B cell (primary cell): Measurements from ENCODE around the gene ULK4. TPM values are rescaled to one million over a fixed set of nuclear protein-coding genes. Genes with fewer than 3 reads are reported as not detected.

Source experiments
- ATAC-seq: fragments of 200-7000 bp; cut with Tn5 transposase; one replicate; pipeline ENCODE4 v1.10.0; 2021; ENCODE audit warnings: low read depth, mild to moderate bottlenecking, moderate number of reproducible peaks, moderate library complexity
- CTCF ChIA-PET: fragments of 350-600 bp; sonication (Branson Sonifier 250); formaldehyde crosslinking; loops from one replicate; lab custom pipeline; 2021; ENCODE audit warnings: antibody characterized with exemption, inconsistent platforms; lab: Charles Lee
- POLR2A ChIA-PET: fragments of 350-600 bp; sonication (Branson Sonifier 250); formaldehyde crosslinking; loops from one replicate; lab custom pipeline; 2021; ENCODE audit warnings: antibody characterized with exemption; lab: Charles Lee
- DNase-seq: peaks from one replicate; pipeline ENCODE4 v3.0.0; 2013
- H2AFZ ChIP-seq: 2 replicates; pipeline ENCODE4 v1.6.1; 2012; ENCODE audit warnings: mild to moderate bottlenecking, low read depth, low read length; ENCODE audit not compliant: insufficient read depth, poor library complexity, severe bottlenecking
- H3K27ac ChIP-seq, 2 donors: 1 replicate in 1 of 2; 2 replicates in 1 of 2; pipeline ENCODE4 v1.5.1; 2012 to 2013; ENCODE audit warnings: low read length in 2 of 2, mild to moderate bottlenecking in 2 of 2, moderate library complexity in 1 of 2
- H3K27me3 ChIP-seq, 4 experiments: fragments of 200-600 bp in 1 of 4; sonication (generic) in 1 of 4; replicated peaks in 1 of 4; 1 replicate in 2 of 4; 2 replicates in 2 of 4; pipeline versions ENCODE4 v1.6.1 to v1.7.0; 2013 to 2016; ENCODE audit warnings: low read length in 3 of 4, mild to moderate bottlenecking in 2 of 4, mixed read lengths in 1 of 4, moderate library complexity in 1 of 4; ENCODE audit not compliant: insufficient read depth in 4 of 4, control insufficient read depth in 3 of 4; ENCODE audit errors: control extremely low read depth in 1 of 4
- H3K36me3 ChIP-seq, 2 experiments: replicated peaks in 1 of 2; 1 replicate in 1 of 2; 2 replicates in 1 of 2; pipeline versions ENCODE4 v1.6.1 to v1.7.1; 2013; ENCODE audit warnings: low read length in 1 of 2; ENCODE audit not compliant: insufficient read depth in 2 of 2, control insufficient read depth in 1 of 2; ENCODE audit errors: control extremely low read depth in 1 of 2, extremely low read depth in 1 of 2
- H3K4me1 ChIP-seq, 2 donors: fragments of 200-600 bp in 1 of 2; sonication (generic) in 1 of 2; 1 replicate in 1 of 2; 2 replicates in 1 of 2; pipeline versions ENCODE4 v1.5.1 to v1.6.1; 2013 to 2017; ENCODE audit warnings: low read length in 2 of 2; ENCODE audit not compliant: control insufficient read depth in 2 of 2, insufficient read depth in 2 of 2
- H3K4me2 ChIP-seq: replicated peaks from 2 replicates; pipeline ENCODE3; 2012; ENCODE audit warnings: mild to moderate bottlenecking, low read depth, low read length; ENCODE audit not compliant: poor library complexity, severe bottlenecking
- H3K4me3 ChIP-seq, 5 experiments: fragments of 200-600 bp in 1 of 5; sonication (generic) in 1 of 5; 1 replicate in 3 of 5; 2 replicates in 2 of 5; pipeline versions ENCODE4 v1.5.1 to v1.7.0; 2011 to 2016; ENCODE audit warnings: low read length in 4 of 5, mild to moderate bottlenecking in 4 of 5, low read depth in 2 of 5, control low read depth in 1 of 5, moderate library complexity in 1 of 5; ENCODE audit not compliant: insufficient read depth in 1 of 5; ENCODE audit errors: control extremely low read depth in 1 of 5, extremely low read depth in 1 of 5
- H3K79me2 ChIP-seq: fragments of 200-600 bp; sonication (generic); one replicate; pipeline ENCODE4 v1.6.0; 2016; ENCODE audit warnings: low read length; ENCODE audit not compliant: control insufficient read depth, insufficient read depth
- H3K9ac ChIP-seq: fragments of 200-600 bp; sonication (generic); 2 replicates; pipeline ENCODE4 v1.6.1; 2017; ENCODE audit warnings: mild to moderate bottlenecking, low read length, moderate library complexity
- H3K9me3 ChIP-seq, 3 donors: one replicate each; pipeline versions ENCODE4 v1.6.1 to v1.7.1; 2013; ENCODE audit warnings: low read length in 2 of 3; ENCODE audit not compliant: control insufficient read depth in 2 of 3, insufficient read depth in 1 of 3; ENCODE audit errors: control extremely low read depth in 1 of 3
- H4K20me1 ChIP-seq: 2 replicates; pipeline ENCODE4 v1.6.0; 2012; ENCODE audit warnings: mild to moderate bottlenecking, low read length; ENCODE audit not compliant: insufficient read depth, control insufficient read depth, poor library complexity, severe bottlenecking
- H3K27ac Mint-ChIP-seq: one replicate; pipeline ENCODE4 v1.8.0; 2021; ENCODE audit warnings: mixed read lengths
- H3K27me3 Mint-ChIP-seq: one replicate; pipeline ENCODE4 v1.8.0; 2021; ENCODE audit warnings: mixed read lengths
- H3K4me1 Mint-ChIP-seq: one replicate; pipeline ENCODE4 v1.8.0; 2021; ENCODE audit warnings: mixed read lengths
- H3K4me3 Mint-ChIP-seq: one replicate; pipeline ENCODE4 v1.8.0; 2021; ENCODE audit warnings: mixed read lengths
- H3K9me3 Mint-ChIP-seq: one replicate; pipeline ENCODE4 v1.8.0; 2022; ENCODE audit warnings: mixed read lengths; ENCODE audit not compliant: insufficient read depth
- CTCF ChIP-seq: fragments of 200-600 bp; IDR thresholded peaks from one replicate; pipeline ENCODE4 v1.8.0; 2022; ENCODE audit warnings: antibody characterized with exemption, mild to moderate bottlenecking
- EZH2 ChIP-seq: IDR thresholded peaks from 2 replicates; pipeline ENCODE4 v1.6.1; 2012; ENCODE audit warnings: borderline replicate concordance, low read depth, mild to moderate bottlenecking, moderate library complexity, low read length; ENCODE audit not compliant: insufficient read depth, poor library complexity, severe bottlenecking
- WGBS: methylation state at CpG from one replicate; pipeline ENCODE4 v1.1.5; 2013; ENCODE audit warnings: missing lambda C conversion rate; ENCODE audit not compliant: insufficient coverage; 5-methylcytosine and 5-hydroxymethylcytosine counted together
- intact Hi-C: fragments of 100-400 bp; cut with micrococcal nuclease; formaldehyde crosslinking; loops from one replicate; pipeline ENCODE4 v1.10.0; 2022
- polyA plus RNA-seq: library from polyadenylated mRNA; depleted of rRNA; stranded (reverse); fragments of >200 nt; gene quantifications from 2 replicates; pipeline ENCODE4 v1.2.3, GENCODE V29; 2012
- total RNA-seq, 2 donors: library from RNA; stranded (reverse); fragments of 120-200 nt in 1 of 2; gene quantifications; 1 replicate in 1 of 2; 2 replicates in 1 of 2; pipeline versions ENCODE4 v1.2.3 to v1.2.4, GENCODE V29; 2013 to 2022

Gene ULK4
- total and polyA plus RNA-seq, 2 donors (not counting 1 experiment from before 2014, with no cell fraction given) = 5.2 to 33.7 TPM

- Histone ChIP-seq H4K20me1 (no peaks in the 10 kb centered on the region), H2AFZ (no peak overlapping the region), H3K27me3 (no peaks in the 10 kb centered on the region), H3K9me3 (peaks cover 0 to 25% (median 0%) of the 10 kb centered on the region in 3 donors), H3K27ac (no peak overlapping the region), H3K4me2 (no peak overlapping the region), H3K79me2 (no peaks in the 10 kb centered on the region), H3K9ac (no peak overlapping the region), H3K4me1 (no peaks in the 10 kb centered on the region), H3K36me3 (no peaks in the 10 kb centered on the region), H3K4me3 (no peak overlapping the region)
- no peak overlapping the region for H3K4me3 Mint-ChIP-seq
- TF ChIP-seq CTCF (no peak), EZH2 (no peak)
- POLR2A ChIA-PET = no interaction called here
- intact Hi-C loops = no loop called here
- 87% methylated on average over 2 of the region's 4 CpGs for WGBS
- H3K27me3 Mint-ChIP-seq = no peaks in the 10 kb centered on the region
- H3K27ac Mint-ChIP-seq = no peak overlapping the region
- no peak for ATAC-seq
- no peaks in the 10 kb centered on the region for H3K4me1 Mint-ChIP-seq
- CTCF ChIA-PET = no interaction called here
- DNase-seq = no peak
- H3K9me3 Mint-ChIP-seq = no peaks in the 10 kb centered on the region
Observed at GRCh38 chr3:41652506-41652905, 309.4 kb downstream of the ULK4 start.

GRCh38 chr3:41651718-41652117 is 310.2 kb downstream of the ULK4 start:
- Mint-ChIP-seq H3K27ac (no peak overlapping the region), H3K9me3 (no peaks in the 10 kb centered on the region), H3K4me3 (no peak overlapping the region), H3K27me3 (no peaks in the 10 kb centered on the region), H3K4me1 (no peaks in the 10 kb centered on the region)
- H3K27me3 ChIP-seq = no peaks in the 10 kb centered on the region
- intact Hi-C loops = no loop called here
- no peaks in the 10 kb centered on the region for H4K20me1 ChIP-seq
- DNase-seq (no peak), ATAC-seq (no peak)
- no peak for TF ChIP-seq CTCF
- no peak for TF ChIP-seq EZH2
- no peak overlapping the region for H3K27ac ChIP-seq
- peaks cover 0 to 25% (median 0%) of the 10 kb centered on the region in 3 donors for H3K9me3 ChIP-seq
- ChIA-PET CTCF (no interaction called here), POLR2A (no interaction called here)
- no peak overlapping the region for H3K4me3 ChIP-seq
- H3K36me3 ChIP-seq = no peaks in the 10 kb centered on the region
- H2AFZ ChIP-seq = no peak overlapping the region
- no peak overlapping the region for H3K4me2 ChIP-seq
- no peaks in the 10 kb centered on the region for H3K4me1 ChIP-seq
- H3K79me2 ChIP-seq = no peaks in the 10 kb centered on the region
- no peak overlapping the region for H3K9ac ChIP-seq
